ENCODE data around the gene TIMP1. TPM values are rescaled to one million over a fixed set of nuclear protein-coding genes. Genes with fewer than 3 reads are reported as not detected.
A peak's percentile ranks its signal among the peaks of the same experiment; 100 is the strongest.

TIMP1 gene
- total and polyA plus RNA-seq, 5 experiments from 2014 or later, result 31.3 to 75.5 (median 49.9) TPM

DNA sequence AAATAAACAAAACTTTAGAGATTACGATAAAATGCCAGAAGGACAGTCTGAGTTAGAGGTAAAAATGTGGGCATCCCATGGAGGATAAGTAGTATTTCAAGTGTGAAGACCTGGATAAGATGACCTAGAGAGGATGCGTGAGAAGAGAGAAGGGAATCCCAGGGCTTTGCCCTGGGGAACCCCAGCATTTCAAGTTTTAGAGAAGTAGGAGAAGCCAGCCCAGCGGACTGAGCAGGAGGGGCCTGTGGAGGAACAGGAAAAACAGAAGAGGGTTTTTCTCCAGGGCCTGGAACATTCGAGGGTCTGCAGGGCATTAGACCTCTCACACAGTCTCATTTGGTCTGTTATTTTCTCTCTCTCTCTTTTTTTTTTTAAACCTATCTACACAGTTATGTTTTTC is 50.4 kb downstream of the TIMP1 start:
- H3K9me3 Mint-ChIP-seq, result peaks cover 0 to 2% (median 0%) of the 10 kb centered on the region in 9 donors
- POLR2A ChIA-PET, result no interaction called here
- H3K4me1 Mint-ChIP-seq, result peaks cover 11 to 35% (median 30%) of the 10 kb centered on the region in 4 donors
- no peaks in the 10 kb centered on the region for H3K27me3 Mint-ChIP-seq
- ATAC-seq, result no peak
- H3K36me3 Mint-ChIP-seq, result peaks cover 0 to 19% (median 1%) of the 10 kb centered on the region in 3 donors
- no peak overlapping the region for H3K4me3 Mint-ChIP-seq
- peak overlapping the region in 7 of 10 donors; percentile 1 to 80 (median 54) for H3K27ac Mint-ChIP-seq
- no peak for DNase-seq

DNA sequence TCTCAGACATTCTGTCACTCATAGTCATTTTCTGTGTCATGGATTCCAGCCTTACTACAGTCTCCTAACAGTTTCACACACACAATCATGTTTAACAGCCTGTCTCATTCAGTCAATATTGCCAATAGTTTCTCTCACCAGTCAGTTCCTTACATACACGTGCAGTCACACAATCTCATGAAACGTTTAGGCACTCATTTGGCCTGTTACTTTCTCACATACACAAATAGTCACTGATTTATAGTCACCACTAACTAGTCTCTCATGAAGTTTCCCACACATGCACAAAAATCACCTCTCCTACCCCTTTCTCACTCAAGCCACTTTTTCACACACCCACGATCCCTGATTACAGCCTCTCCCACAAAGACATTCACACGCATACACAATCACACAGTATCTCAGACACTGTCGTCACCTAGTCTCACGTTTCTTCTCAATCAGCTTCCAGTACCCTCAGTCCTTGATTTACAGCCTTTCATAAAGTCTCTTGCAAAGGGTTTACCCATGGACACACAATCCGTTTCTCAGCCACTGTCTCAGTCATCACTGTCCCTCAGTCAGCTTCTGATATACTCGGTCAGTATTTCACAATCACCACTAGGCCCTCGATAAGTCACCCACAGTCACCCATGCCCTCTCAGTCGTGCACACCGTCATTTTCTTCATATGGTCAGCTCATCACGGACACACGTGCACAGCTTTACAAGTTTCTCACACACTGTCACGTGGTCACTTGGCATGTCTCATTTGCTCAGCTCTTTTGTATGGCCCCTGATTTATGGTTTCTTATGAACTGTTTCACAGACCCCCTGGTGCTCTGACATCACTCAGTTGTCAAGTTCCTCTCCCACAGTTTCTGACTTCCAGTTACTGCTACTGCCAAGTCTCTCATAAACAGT is 51.7 kb downstream of the TIMP1 start:
- Mint-ChIP-seq H3K9me3 (peaks cover 0 to 2% (median 0%) of the 10 kb centered on the region in 9 donors), H3K4me1 (peaks cover 11 to 34% (median 31%) of the 10 kb centered on the region in 4 donors), H3K27me3 (no peaks in the 10 kb centered on the region), H3K4me3 (no peak overlapping the region), H3K27ac (no peak overlapping the region), H3K36me3 (peaks cover 0 to 29% (median 1%) of the 10 kb centered on the region in 3 donors)
- POLR2A ChIA-PET, result no interaction called here
- ATAC-seq (no peak), DNase-seq (no peak)

DNA sequence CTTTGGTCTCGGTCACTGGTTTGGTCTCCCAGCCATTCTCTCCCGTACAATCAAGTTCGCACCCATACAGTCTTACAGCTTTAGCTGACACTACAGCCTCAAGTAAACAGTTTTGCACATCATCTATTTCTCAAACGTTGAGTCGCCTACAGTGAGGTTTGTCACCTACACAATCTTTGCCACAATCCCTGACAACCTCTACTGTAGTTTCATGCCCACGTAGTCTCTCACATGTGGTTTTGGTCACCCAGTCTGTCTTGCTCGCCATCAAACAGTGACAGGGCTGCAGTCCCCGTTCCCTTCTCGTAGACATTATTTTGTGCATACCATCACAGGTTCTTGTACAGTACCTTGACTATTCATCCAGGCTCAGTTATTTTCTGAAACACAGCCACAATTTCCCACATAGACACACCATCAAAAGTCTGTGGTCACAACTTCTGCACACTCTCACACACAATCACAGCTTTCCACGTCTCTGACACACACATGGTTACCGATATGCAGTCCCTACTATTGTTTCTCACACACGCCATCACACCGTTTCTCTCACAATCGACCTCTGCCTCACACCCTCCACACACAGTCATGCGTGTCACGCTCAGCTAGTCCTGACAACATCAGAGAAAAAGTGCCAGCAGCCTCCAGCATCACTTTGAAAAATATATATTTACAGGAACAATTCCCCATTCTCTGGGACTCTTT is 52.8 kb downstream of the TIMP1 start:
- peak; percentile 36 to 72 for ATAC-seq
- H3K4me1 Mint-ChIP-seq, result peaks cover 8 to 28% (median 26%) of the 10 kb centered on the region in 4 donors
- H3K27me3 Mint-ChIP-seq, result no peaks in the 10 kb centered on the region
- peaks cover under 1 to 39% (median 9%) of the 10 kb centered on the region in 3 donors for H3K36me3 Mint-ChIP-seq
- H3K4me3 Mint-ChIP-seq, result no peak overlapping the region
- H3K27ac Mint-ChIP-seq, result no peak overlapping the region
- H3K9me3 Mint-ChIP-seq, result peaks cover 0 to 2% (median 0%) of the 10 kb centered on the region in 9 donors
- peak in 1 of 10 donors; percentile 21 for DNase-seq
- POLR2A ChIA-PET, result no interaction called here

Small RNAs within 50 kb of the gene (microRNA-seq; reads per million reads assigned to microRNA genes)
- not detected for gene MIR4769 (ENCODE audit: borderline microRNAs expressed)

Other genes starting within 250 kb of the TIMP1 start
- gene ZNF157, start 211.9 kb upstream of the TIMP1 start, total RNA-seq, result 1 to 10 TPM; 2.0 to 2.2 TPM
- gene ZNF157, start 211.9 kb upstream of the TIMP1 start, polyA plus RNA-seq, result under 1 TPM; 0.34 to 0.67 (median 0.61) TPM
- gene ZNF41, start 99.2 kb upstream of the TIMP1 start, total RNA-seq, result 10 to 100 TPM; 15.1 to 15.3 TPM
- gene ZNF41, start 99.2 kb upstream of the TIMP1 start, polyA plus RNA-seq, result 1 to 10 TPM; 3.5 to 4.7 (median 4.4) TPM
- gene ARAF, start 21.2 kb upstream of the TIMP1 start, total RNA-seq, result 100 to 1,000 TPM; 109 to 121 TPM
- gene ARAF, start 21.2 kb upstream of the TIMP1 start, polyA plus RNA-seq, result 10 to 100 TPM; 63.2 to 95.4 (median 74.5) TPM
- gene SYN1, start 37.4 kb downstream of the TIMP1 start, total RNA-seq, result 1 to 10 TPM in 1 of 2 experiments, under 1 TPM in 1; 0.47 to 1.2 TPM
- 1 to 10 TPM in 1 of 3 donors, under 1 TPM in 2; 0.30 to 1.3 (median 0.95) TPM for gene SYN1, start 37.4 kb downstream of the TIMP1 start, polyA plus RNA-seq
- 10 to 100 TPM; 16.9 to 19.5 TPM for gene CFP, start 47.5 kb downstream of the TIMP1 start, total RNA-seq
- 10 to 100 TPM in 2 of 3 donors, 1 to 10 TPM in 1; 5.4 to 12.7 (median 10.3) TPM for gene CFP, start 47.5 kb downstream of the TIMP1 start, polyA plus RNA-seq
- gene ELK1, start 68.1 kb downstream of the TIMP1 start, total RNA-seq, result 10 to 100 TPM; 32.3 to 36.4 TPM
- gene ELK1, start 68.1 kb downstream of the TIMP1 start, polyA plus RNA-seq, result 10 to 100 TPM; 15.2 to 19.1 (median 17.2) TPM
- gene UXT, start 76.7 kb downstream of the TIMP1 start, total RNA-seq, result 100 to 1,000 TPM; 215 to 217 TPM
- 100 to 1,000 TPM; 383 to 458 (median 390) TPM for gene UXT, start 76.7 kb downstream of the TIMP1 start, polyA plus RNA-seq

Data from naive thymus-derived CD8-positive, alpha-beta T cell (primary cell).